NCI-H1436 treated with DMSO at 0.1 percent for 48 hours (cell line): Measurements from ENCODE around the gene H19.

Experiments used
- DNase-seq: peaks from one replicate; lab custom pipeline; 2025; lab: John Stamatoyannopoulos, UW

Gene H19

GRCh38 chr11:1946812-1947484, 50.7 kb downstream of the H19 start, which contains the start of gene MRPL23:
MRPL23 (plus strand) TSS chr11:1947332; CDS start chr11:1947363, 31 bp downstream.
- DNase-seq, result no peak
